HG03378 (cell line): ENCODE data around the gene HSD17B11.
"Not testable (repeated sequence)": the region's sequence is repeated elsewhere in the genome, so short reads cannot be mapped to it uniquely, and the experiment has no call there.

Experiments used
- ATAC-seq: cut with Tn5 transposase; IDR thresholded peaks from one replicate; pipeline ENCODE4 v1.9.1; 2021; ENCODE audit warnings: mild to moderate bottlenecking, moderate library complexity; ENCODE audit not compliant: unreplicated experiment

The HSD17B11 gene

GRCh38 chr4:87406462-87406861 lies 15.5 kb upstream of the HSD17B11 start:
- ATAC-seq: no peak

GRCh38 chr4:87405211-87405820 lies 14.3 kb upstream of the HSD17B11 start:
- no peak for ATAC-seq

- not testable (repeated sequence) for ATAC-seq
These were observed 12.7 kb upstream of the HSD17B11 start for GRCh38 chr4:87403732-87404131.

GRCh38 chr4:87399954-87400353 lies 9.0 kb upstream of the HSD17B11 start:
- ATAC-seq: no peak

GRCh38 chr4:87399148-87399547 lies 8.2 kb upstream of the HSD17B11 start:
- ATAC-seq: no peak

- ATAC-seq: not testable (repeated sequence)
These were observed 4.9 kb upstream of the HSD17B11 start for GRCh38 chr4:87395851-87396250.

- not testable (repeated sequence) for ATAC-seq
These were observed 4.1 kb upstream of the HSD17B11 start for GRCh38 chr4:87395073-87395472.

GRCh38 chr4:87392183-87392582 lies 1.2 kb upstream of the HSD17B11 start:
- ATAC-seq: no peak

GRCh38 chr4:87391576-87392054 lies 627 bp upstream of the HSD17B11 start:
- ATAC-seq: no peak

GRCh38 chr4:87390551-87390890 lies 467 bp downstream of the HSD17B11 start:
- ATAC-seq: no peak

- ATAC-seq: not testable (repeated sequence)
These were observed 933 bp downstream of the HSD17B11 start for GRCh38 chr4:87390055-87390454.

GRCh38 chr4:87388901-87389300 lies 2.1 kb downstream of the HSD17B11 start:
- no peak for ATAC-seq

- no peak for ATAC-seq
These were observed 3.8 kb downstream of the HSD17B11 start for GRCh38 chr4:87387237-87387636.

GRCh38 chr4:87384466-87385132 lies 6.4 kb downstream of the HSD17B11 start:
- not testable (repeated sequence) for ATAC-seq

- ATAC-seq: no peak
These were observed 8.1 kb downstream of the HSD17B11 start for GRCh38 chr4:87382931-87383330.

GRCh38 chr4:87382116-87382515 lies 8.9 kb downstream of the HSD17B11 start:
- no peak for ATAC-seq

GRCh38 chr4:87377816-87378215 lies 13.2 kb downstream of the HSD17B11 start:
- ATAC-seq: no peak

GRCh38 chr4:87375719-87376291 lies 15.2 kb downstream of the HSD17B11 start:
- ATAC-seq: peak; percentile 77

GRCh38 chr4:87370068-87370467 lies 20.9 kb downstream of the HSD17B11 start:
- no peak for ATAC-seq

GRCh38 chr4:87366521-87367162 lies 24.3 kb downstream of the HSD17B11 start:
- no peak for ATAC-seq

- no peak for ATAC-seq
These were observed 25.6 kb downstream of the HSD17B11 start for GRCh38 chr4:87365348-87365747.

GRCh38 chr4:87363552-87363951 lies 27.4 kb downstream of the HSD17B11 start:
- ATAC-seq: no peak
